Stomach (tissue), 9 donors: ENCODE data around the gene AQP12B. TPM values are rescaled to one million over a fixed set of nuclear protein-coding genes. Genes with fewer than 3 reads are reported as not detected.
"Not testable (repeated sequence)": the region's sequence is repeated elsewhere in the genome, so short reads cannot be mapped to it uniquely, and the experiment has no call there.

Experiments used
- DNase-seq, 2 donors: peaks; one replicate each; pipeline versions ENCODE4 v3.0.0 to v3.0.0-alpha.2; 2013 to 2019
- H3K27ac ChIP-seq, 5 donors: fragments of 200-600 bp in 4 of 5; sonication (generic) in 4 of 5; one replicate each; pipeline ENCODE4 v1.5.1; 2013 to 2019; ENCODE audit warnings: mild to moderate bottlenecking in 1 of 5, moderate library complexity in 1 of 5
- H3K27me3 ChIP-seq, 3 donors: fragments of 200-600 bp; sonication (generic); one replicate each; pipeline ENCODE4 v1.5.1; 2017 to 2019; ENCODE audit warnings: mixed run types in 1 of 3
- H3K36me3 ChIP-seq, 4 donors: fragments of 200-600 bp; sonication (generic); 1 replicate in 3 of 4; 2 replicates in 1 of 4; pipeline ENCODE4 v1.5.1; 2016 to 2019
- H3K4me1 ChIP-seq, 4 donors: fragments of 200-600 bp; sonication (generic); one replicate each; pipeline ENCODE4 v1.5.1; 2016 to 2019
- H3K4me3 ChIP-seq, 4 donors: fragments of 200-600 bp; sonication (generic) in 3 of 4; one replicate each; pipeline ENCODE4 v1.5.1; 2016 to 2019; ENCODE audit warnings: mild to moderate bottlenecking in 1 of 4
- H3K9me3 ChIP-seq, 4 donors: fragments of 200-600 bp; sonication (generic); one replicate each; pipeline ENCODE4 v1.5.1; 2016 to 2019
- CTCF ChIP-seq, 7 experiments: fragments of 450-650 bp in 4 of 7; fragments of 200-600 bp in 3 of 7; sonication (generic) in 3 of 7; IDR thresholded peaks; one replicate each; pipeline ENCODE4 v1.5.1; 2016 to 2019; ENCODE audit warnings: antibody characterized with exemption in 7 of 7, control low read depth in 2 of 7, mild to moderate bottlenecking in 1 of 7
- EP300 ChIP-seq: sonication (generic); formaldehyde crosslinking; IDR thresholded peaks from one replicate; pipeline ENCODE4 v1.6.1; 2017; ENCODE audit warnings: antibody characterized with exemption
- POLR2A ChIP-seq, 4 donors: fragments of 450-650 bp; IDR thresholded peaks; one replicate each; pipeline ENCODE4 v1.6.1; 2016; ENCODE audit warnings: antibody characterized with exemption in 4 of 4, control low read depth in 2 of 4, mild to moderate bottlenecking in 1 of 4, moderate library complexity in 1 of 4
- POLR2AphosphoS5 ChIP-seq, 3 donors: sonication (generic); formaldehyde crosslinking; IDR thresholded peaks; one replicate each; pipeline ENCODE4 v1.6.1; 2016; ENCODE audit warnings: antibody characterized with exemption in 3 of 3
- WGBS, 5 donors: extraction: QIAGEN DNeasy Blood & Tissue Kit in 3 of 5; methylation state at CpG; one replicate each; pipeline versions ENCODE4 v1.1.5 to v1.1.7; 2013 to 2018; 5-methylcytosine and 5-hydroxymethylcytosine counted together
- intact Hi-C: fragments of 100-400 bp; cut with DNase I; formaldehyde crosslinking; loops from one replicate; pipeline ENCODE4 v1.15.1; 2023; ENCODE audit warnings: low total_unique reads
- polyA plus RNA-seq, 3 donors: library from polyadenylated mRNA; stranded (reverse); fragments of 200-250 nt; gene quantifications; one replicate each; pipeline ENCODE4 v1.2.3, GENCODE V29; 2013
- total RNA-seq, 5 donors: library from RNA; depleted of rRNA; stranded (reverse); fragments of >200 nt; gene quantifications; one replicate each; pipeline versions ENCODE4 v1.1.0 to v1.2.3, GENCODE V29; 2014 to 2016
- donor health status: healthy with polysubstance abuse.
- donor health status: Bipolar disorder and iron deficiency.
- donor health status: healthy.

The AQP12B gene
- total and polyA plus RNA-seq, 8 donors, result 0.46 to 0.89 TPM; not detected in 6

GRCh38 chr2:240670950-240671349 lies 11.7 kb downstream of the AQP12B start:
- DNase-seq, result no peak
- H3K27ac ChIP-seq, result no peak overlapping the region
- no peak overlapping the region for H3K4me3 ChIP-seq
- WGBS, 5 donors, result 70 to 78% (median 76%) methylated on average over 4 of the region's 4 CpGs
- peaks cover 0 to 8% (median 3%) of the 10 kb centered on the region in 4 donors for H3K4me1 ChIP-seq
- H3K36me3 ChIP-seq, result no peaks in the 10 kb centered on the region
- TF ChIP-seq EP300 (no peak), POLR2AphosphoS5 (IDR thresholded peaks at IDR 0.05) (no peak), POLR2A (IDR thresholded peaks at IDR 0.05) (no peak)
- intact Hi-C loops, result no loop called here
- peaks cover 11 to 47% (median 26%) of the 10 kb centered on the region in 3 donors for H3K27me3 ChIP-seq
- no peaks in the 10 kb centered on the region for H3K9me3 ChIP-seq

GRCh38 chr2:240670402-240670801 lies 12.3 kb downstream of the AQP12B start:
- no peak for DNase-seq
- 55 to 63% (median 59%) methylated on average over 7 of the region's 7 CpGs for WGBS, 5 donors
- TF ChIP-seq CTCF (IDR thresholded peaks at IDR 0.05) (no peak), EP300 (no peak), POLR2AphosphoS5 (IDR thresholded peaks at IDR 0.05) (no peak), POLR2A (IDR thresholded peaks at IDR 0.05) (no peak)
- peaks cover 0 to 3% (median 0%) of the 10 kb centered on the region in 4 donors for H3K9me3 ChIP-seq
- no peak overlapping the region for H3K4me3 ChIP-seq
- no peaks in the 10 kb centered on the region for H3K36me3 ChIP-seq
- H3K27ac ChIP-seq, result no peak overlapping the region
- peaks cover 11 to 47% (median 26%) of the 10 kb centered on the region in 3 donors for H3K27me3 ChIP-seq
- H3K4me1 ChIP-seq, result peaks cover 0 to 8% (median 3%) of the 10 kb centered on the region in 4 donors
- intact Hi-C loops, result no loop called here

GRCh38 chr2:240664622-240665021 lies 18.1 kb downstream of the AQP12B start:
- WGBS, 5 donors, result 80 to 90% (median 83%) methylated on average over 1 of the region's 1 CpG
- H3K9me3 ChIP-seq, result peaks cover 0 to 17% (median 11%) of the 10 kb centered on the region in 4 donors
- H3K27me3 ChIP-seq, result peaks cover 0 to 23% (median 0%) of the 10 kb centered on the region in 3 donors
- TF ChIP-seq EP300 (no peak), POLR2AphosphoS5 (IDR thresholded peaks at IDR 0.05) (no peak), POLR2A (IDR thresholded peaks at IDR 0.05) (no peak), CTCF (IDR thresholded peaks at IDR 0.05) (no peak)
- intact Hi-C loops, result no loop called here
- no peak overlapping the region for H3K27ac ChIP-seq
- DNase-seq, result no peak
- H3K4me1 ChIP-seq, result no peaks in the 10 kb centered on the region
- H3K36me3 ChIP-seq, result no peaks in the 10 kb centered on the region
- H3K4me3 ChIP-seq, result no peak overlapping the region

GRCh38 chr2:240663546-240664190 lies 19.0 kb downstream of the AQP12B start:
- Histone ChIP-seq H3K9me3 (peaks cover 0 to 17% (median 11%) of the 10 kb centered on the region in 4 donors), H3K4me3 (no peak overlapping the region), H3K4me1 (no peaks in the 10 kb centered on the region), H3K36me3 (no peaks in the 10 kb centered on the region), H3K27me3 (peaks cover 0 to 23% (median 0%) of the 10 kb centered on the region in 3 donors), H3K27ac (no peak overlapping the region)
- 58 to 72% (median 67%) methylated on average over 6 of the region's 6 CpGs for WGBS, 5 donors
- intact Hi-C loops, result no loop called here
- no peak for TF ChIP-seq POLR2A (IDR thresholded peaks at IDR 0.05)
- no peak for TF ChIP-seq CTCF (IDR thresholded peaks at IDR 0.05)
- no peak for TF ChIP-seq EP300
- no peak for TF ChIP-seq POLR2AphosphoS5 (IDR thresholded peaks at IDR 0.05)
- DNase-seq, result no peak

GRCh38 chr2:240662681-240663080 lies 20.0 kb downstream of the AQP12B start:
- peaks cover 0 to 17% (median 11%) of the 10 kb centered on the region in 4 donors for H3K9me3 ChIP-seq
- DNase-seq, result no peak
- H3K4me1 ChIP-seq, result no peaks in the 10 kb centered on the region
- no peak overlapping the region for H3K27ac ChIP-seq
- H3K4me3 ChIP-seq, result no peak overlapping the region
- peaks cover 0 to 28% (median 0%) of the 10 kb centered on the region in 3 donors for H3K27me3 ChIP-seq
- no peaks in the 10 kb centered on the region for H3K36me3 ChIP-seq
- intact Hi-C loops, result no loop called here
- TF ChIP-seq EP300 (no peak), POLR2A (IDR thresholded peaks at IDR 0.05) (no peak), CTCF (IDR thresholded peaks at IDR 0.05) (no peak)
- WGBS, 5 donors, result 74 to 85% (median 79%) methylated on average over 3 of the region's 3 CpGs

GRCh38 chr2:240659883-240660282 lies 22.8 kb downstream of the AQP12B start:
- peaks cover 0 to 11% (median 9%) of the 10 kb centered on the region in 4 donors for H3K9me3 ChIP-seq
- peaks cover 0 to 49% (median 7%) of the 10 kb centered on the region in 3 donors for H3K27me3 ChIP-seq
- H3K36me3 ChIP-seq, H3K4me1 ChIP-seq, H3K27ac ChIP-seq, H3K4me3 ChIP-seq, intact Hi-C loops, DNase-seq: not testable (repeated sequence)
- 83 to 94% (median 90%) methylated on average over 7 of the region's 7 CpGs for WGBS, 5 donors
